HCT116 (cell line): ENCODE measurements around the gene AP2S1. TPM values are rescaled to one million over a fixed set of nuclear protein-coding genes. Genes with fewer than 3 reads are reported as not detected.

Experiments
- ATAC-seq: fragments of 200-7000 bp; cut with Tn5 transposase; 2 replicates; pipeline ENCODE4 v1.9.1; 2020; ENCODE audit warnings: mild to moderate bottlenecking, moderate library complexity
- BruUV-seq: library from RNA; stranded (reverse); fragments of 400-500 nt; replicated peaks from 2 replicates; lab custom pipeline; 2021; lab: Mats Ljungman, UMichigan
- CTCF ChIA-PET: fragments of 300-600 bp; sonication (Branson Sonifier 250); formaldehyde crosslinking; loops from one replicate; lab custom pipeline; 2021; ENCODE audit warnings: antibody characterized with exemption; lab: Charles Lee
- POLR2A ChIA-PET: fragments of 300-600, 350-600 bp; sonication (Branson Sonifier 250); formaldehyde crosslinking; loops from one replicate; lab custom pipeline; 2021; ENCODE audit warnings: antibody characterized with exemption; lab: Charles Lee
- RAD21 ChIA-PET, 2 experiments: fragments of 300-600 bp; sonication (Branson Sonifier 250); formaldehyde crosslinking; loops; one replicate each; lab custom pipeline; 2023; ENCODE audit warnings: low total read pairs in 2 of 2; ENCODE audit not compliant: uncharacterized antibody in 2 of 2, unreplicated experiment in 2 of 2, low non-redundant PET in 1 of 2; lab: Charles Lee
- DNase-seq: peaks from one replicate; pipeline ENCODE4 v3.0.0-alpha.2; 2010; ENCODE audit warnings: low read depth, low spot score
- H2AFZ ChIP-seq: fragments of 200-600 bp; shearing (Covaris generic), sonication (generic); 2 replicates; pipeline ENCODE4 v1.6.1; 2017; ENCODE audit warnings: low read depth, mixed run types, mixed read lengths, antibody characterized with exemption, low read length; ENCODE audit not compliant: poor library complexity, severe bottlenecking
- H3K27ac ChIP-seq: 2 replicates; pipeline ENCODE4 v1.5.1; 2012; ENCODE audit warnings: low read depth, low read length
- H3K27me3 ChIP-seq: fragments of 200-600 bp; sonication (generic); 2 replicates; pipeline ENCODE4 v1.6.1; 2016; ENCODE audit warnings: mixed run types, low read length, mixed read lengths; ENCODE audit not compliant: insufficient read depth
- H3K36me3 ChIP-seq, 2 experiments: fragments of 200-500 bp in 1 of 2; fragments of 200-600 bp in 1 of 2; sonication (Bioruptor generic) in 1 of 2; sonication (generic) in 1 of 2; 2 replicates each; pipeline versions ENCODE4 v1.5.1 to v1.6.1; 2014 to 2016; ENCODE audit warnings: low read length in 2 of 2, inconsistent platforms in 1 of 2, mixed read lengths in 1 of 2, mixed run types in 1 of 2; ENCODE audit not compliant: insufficient read depth in 2 of 2, control insufficient read depth in 1 of 2
- H3K4me1 ChIP-seq, 2 experiments: fragments of 200-600 bp in 1 of 2; sonication (generic) in 1 of 2; 2 replicates each; pipeline versions ENCODE4 v1.5.1 to v1.6.1; 2012 to 2017; ENCODE audit warnings: low read length in 2 of 2, inconsistent platforms in 1 of 2, mild to moderate bottlenecking in 1 of 2, mixed read lengths in 1 of 2, mixed run types in 1 of 2, moderate library complexity in 1 of 2; ENCODE audit not compliant: insufficient read depth in 2 of 2, control insufficient read depth in 1 of 2
- H3K4me2 ChIP-seq: fragments of 200-600 bp; sonication (generic); 2 replicates; pipeline ENCODE4 v1.6.1; 2017; ENCODE audit warnings: mixed run types, low read length, mixed read lengths
- H3K4me3 ChIP-seq, 2 experiments: fragments of 200-600 bp in 1 of 2; sonication (generic) in 1 of 2; replicated peaks in 1 of 2; 2 replicates each; pipeline ENCODE4 v1.5.1; 2011 to 2016; ENCODE audit warnings: low read length in 2 of 2, control low read depth in 1 of 2, low read depth in 1 of 2, mild to moderate bottlenecking in 1 of 2, mixed read lengths in 1 of 2, mixed run types in 1 of 2
- H3K79me2 ChIP-seq: fragments of 200-600 bp; sonication (generic); 2 replicates; pipeline ENCODE4 v1.6.1; 2017; ENCODE audit warnings: mild to moderate bottlenecking, mixed run types, low read length, moderate library complexity, mixed read lengths; ENCODE audit not compliant: insufficient read depth
- H3K9ac ChIP-seq: fragments of 200-600 bp; sonication (generic); 2 replicates; pipeline ENCODE4 v1.6.1; 2016; ENCODE audit warnings: low read length, mixed read lengths
- H3K9me2 ChIP-seq: fragments of 200-600 bp; sonication (generic), shearing (Covaris generic); 2 replicates; pipeline ENCODE4 v1.6.1; 2017; ENCODE audit warnings: mixed run types, mild to moderate bottlenecking, moderate library complexity; ENCODE audit not compliant: insufficient read depth
- H3K9me3 ChIP-seq, 2 experiments: fragments of 200-500 bp in 1 of 2; fragments of 200-600 bp in 1 of 2; sonication (Bioruptor generic) in 1 of 2; sonication (generic) in 1 of 2; 2 replicates each; pipeline ENCODE4 v1.6.1; 2014 to 2017; ENCODE audit warnings: low read length in 2 of 2, mixed read lengths in 2 of 2, inconsistent platforms in 1 of 2, low read depth in 1 of 2, mild to moderate bottlenecking in 1 of 2, mixed run types in 1 of 2, moderate library complexity in 1 of 2; ENCODE audit not compliant: control insufficient read depth in 1 of 2, insufficient read depth in 1 of 2
- H4K20me1 ChIP-seq: fragments of 200-600 bp; sonication (generic), shearing (Covaris generic); 2 replicates; pipeline ENCODE4 v1.6.1; 2017; ENCODE audit warnings: mixed run types, mild to moderate bottlenecking, moderate library complexity; ENCODE audit not compliant: insufficient read depth
- CEBPB ChIP-seq: IDR thresholded peaks from 2 replicates; pipeline ENCODE4 v1.6.1; 2012; ENCODE audit warnings: low read depth
- JUND ChIP-seq: IDR thresholded peaks from 2 replicates; pipeline ENCODE4 v1.6.1; 2012
- POLR2A ChIP-seq: IDR thresholded peaks from 2 replicates; pipeline ENCODE4 v1.7.0; 2011; ENCODE audit warnings: borderline replicate concordance; ENCODE audit not compliant: insufficient read depth, insufficient read length; ENCODE audit errors: extremely low read depth
- REST ChIP-seq: IDR thresholded peaks from 2 replicates; pipeline ENCODE4 v1.6.1; 2012; ENCODE audit warnings: low read depth
- intact Hi-C: fragments of 100-400 bp; cut with micrococcal nuclease; formaldehyde crosslinking; loops from 2 replicates; pipeline ENCODE4 v1.10.0; 2022
- total RNA-seq: library from RNA; stranded (reverse); gene quantifications from one replicate; pipeline ENCODE4 v1.2.1, GENCODE V29; 2021; ENCODE audit not compliant: unreplicated experiment

AP2S1 gene
- total RNA-seq, 1 experiment from 2014 or later, result 296 TPM

GRCh38 chr19:46859637-46860124 lies 9.0 kb upstream of the AP2S1 start:
- RAD21 ChIA-PET, result interaction anchor here (0.5 to 0.6 kb wide), 2 partner anchors 70 to 408 kb away, joined by 3 read pairs; no protein-coding TSS in a partner anchor
- H3K4me1 ChIP-seq, result peaks cover 30 to 53% of the 10 kb centered on the region in 2 experiments
- no peaks in the 10 kb centered on the region for H3K9me3 ChIP-seq
- no peak for TF ChIP-seq REST
- TF ChIP-seq CEBPB, result no peak
- TF ChIP-seq JUND, result no peak
- TF ChIP-seq POLR2A, result peak; percentile 0
- TF ChIP-seq, all 23 proteins: peak for 1
- Histone ChIP-seq H2AFZ (no peak overlapping the region), H3K27me3 (no peaks in the 10 kb centered on the region), H3K27ac (peak overlapping the region; percentile 99), H3K4me2 (peak overlapping the region; percentile 87), H3K79me2 (peaks cover 35% of the 10 kb centered on the region), H3K9me2 (no peaks in the 10 kb centered on the region), H4K20me1 (no peaks in the 10 kb centered on the region; the same call in 1 of the 2 replicates), H3K4me3 (peak overlapping the region in 1 of 2 experiments; percentile 17; a peak in 2 of 4 replicates), H3K9ac (no peak overlapping the region), H3K36me3 (no peaks in the 10 kb centered on the region)
- TSS peak; percentile 89 for BruUV-seq
- intact Hi-C loops, result loop anchor here (10.0 kb wide), 1 partner anchor 265 kb away; no protein-coding TSS in a partner anchor
- ChIA-PET CTCF (no interaction called here), POLR2A (interaction anchor here (0.7 kb wide), 1 partner anchor 128 kb away, joined by 5 read pairs; no protein-coding TSS in a partner anchor)
- DNase-seq, result no peak
- peak; percentile 0; the same call in 1 of the 2 replicates for ATAC-seq
